ENCODE measurements around the gene ZNF682.

GRCh38 chr19:20079476-20079875 is 40.2 kb upstream of the ZNF682 start:
- TF ChIP-seq CTCF (conservative IDR thresholded peaks at IDR 0.05; ENCODE audit: low read depth, low read length) (no peak), EZH2 (IDR thresholded peaks at IDR 0.05; ENCODE audit: borderline replicate concordance, low read depth, low read length, poor library complexity, severe bottlenecking) (no peak)

Measured in A673 (cell line).